Colonic mucosa (tissue), 4 donors: Measurements from ENCODE around the gene TMEM50A. TPM values are rescaled to one million over a fixed set of nuclear protein-coding genes. Genes with fewer than 3 reads are reported as not detected.

ENCODE experiments used
- DNase-seq: peaks from one replicate; pipeline ENCODE4 v3.0.0-alpha.2; 2020
- H3K27ac ChIP-seq: fragments of 200-600 bp; one replicate; pipeline ENCODE4 v1.8.0; 2021
- H3K27me3 ChIP-seq: fragments of 200-600 bp; one replicate; pipeline ENCODE4 v1.8.0; 2021
- H3K36me3 ChIP-seq: fragments of 200-600 bp; one replicate; pipeline ENCODE4 v1.8.0; 2021
- H3K4me1 ChIP-seq: fragments of 200-600 bp; one replicate; pipeline ENCODE4 v1.8.0; 2021; ENCODE audit warnings: mild to moderate bottlenecking
- H3K4me3 ChIP-seq: fragments of 200-600 bp; one replicate; pipeline ENCODE4 v1.8.0; 2021
- H3K9ac ChIP-seq, 2 donors: one replicate each; pipeline ENCODE4 v1.7.0; 2013; ENCODE audit warnings: control low read depth in 2 of 2, low read depth in 2 of 2, low read length in 2 of 2
- H3K9me3 ChIP-seq: fragments of 200-600 bp; one replicate; pipeline ENCODE4 v1.8.0; 2021
- intact Hi-C: fragments of 100-400 bp; cut with DNase I; formaldehyde crosslinking; loops from one replicate; pipeline ENCODE4 v1.14.1; 2022
- total RNA-seq, 2 donors: library from RNA; stranded (reverse); fragmentation: NEBNext Ultra II Directional in 1 of 2; extraction: Animal tissue kit (Norgen Biotek cat#: 25700) in 1 of 2; gene quantifications; one replicate each; pipeline ENCODE4 v1.2.1, GENCODE V29; 2021
- TF ChIP-seq, protein P1 (sequence below): fragments of 200-600 bp; IDR thresholded peaks from one replicate; pipeline ENCODE4 v1.8.0; 2022; ENCODE audit warnings: antibody characterized with exemption, mild to moderate bottlenecking
- donor health status: healthy.
- donor health status: DM: no; HTN: no; CAD: no.
- donor health status: DM: no; HTN: no; CAD: no.

The TMEM50A gene
- total RNA-seq, 2 donors from 2014 or later, result 113 to 126 TPM

- TF ChIP-seq, protein P1, sequence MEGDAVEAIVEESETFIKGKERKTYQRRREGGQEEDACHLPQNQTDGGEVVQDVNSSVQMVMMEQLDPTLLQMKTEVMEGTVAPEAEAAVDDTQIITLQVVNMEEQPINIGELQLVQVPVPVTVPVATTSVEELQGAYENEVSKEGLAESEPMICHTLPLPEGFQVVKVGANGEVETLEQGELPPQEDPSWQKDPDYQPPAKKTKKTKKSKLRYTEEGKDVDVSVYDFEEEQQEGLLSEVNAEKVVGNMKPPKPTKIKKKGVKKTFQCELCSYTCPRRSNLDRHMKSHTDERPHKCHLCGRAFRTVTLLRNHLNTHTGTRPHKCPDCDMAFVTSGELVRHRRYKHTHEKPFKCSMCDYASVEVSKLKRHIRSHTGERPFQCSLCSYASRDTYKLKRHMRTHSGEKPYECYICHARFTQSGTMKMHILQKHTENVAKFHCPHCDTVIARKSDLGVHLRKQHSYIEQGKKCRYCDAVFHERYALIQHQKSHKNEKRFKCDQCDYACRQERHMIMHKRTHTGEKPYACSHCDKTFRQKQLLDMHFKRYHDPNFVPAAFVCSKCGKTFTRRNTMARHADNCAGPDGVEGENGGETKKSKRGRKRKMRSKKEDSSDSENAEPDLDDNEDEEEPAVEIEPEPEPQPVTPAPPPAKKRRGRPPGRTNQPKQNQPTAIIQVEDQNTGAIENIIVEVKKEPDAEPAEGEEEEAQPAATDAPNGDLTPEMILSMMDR, result no peak
- H3K4me1 ChIP-seq, result no peaks in the 10 kb centered on the region
- H3K27ac ChIP-seq, result no peak overlapping the region
- no peak for DNase-seq
- intact Hi-C loops, result loop anchor here (10.0 kb wide), 2 partner anchors 95 to 685 kb away; no protein-coding TSS in a partner anchor
- H3K27me3 ChIP-seq, result no peaks in the 10 kb centered on the region
- H3K9me3 ChIP-seq, result no peaks in the 10 kb centered on the region
- no peak overlapping the region for H3K4me3 ChIP-seq
- no peaks in the 10 kb centered on the region for H3K36me3 ChIP-seq
- H3K9ac ChIP-seq, result no peak overlapping the region
These were observed 11.5 kb downstream of the TMEM50A start for GRCh38 chr1:25349606-25350005.

DNA sequence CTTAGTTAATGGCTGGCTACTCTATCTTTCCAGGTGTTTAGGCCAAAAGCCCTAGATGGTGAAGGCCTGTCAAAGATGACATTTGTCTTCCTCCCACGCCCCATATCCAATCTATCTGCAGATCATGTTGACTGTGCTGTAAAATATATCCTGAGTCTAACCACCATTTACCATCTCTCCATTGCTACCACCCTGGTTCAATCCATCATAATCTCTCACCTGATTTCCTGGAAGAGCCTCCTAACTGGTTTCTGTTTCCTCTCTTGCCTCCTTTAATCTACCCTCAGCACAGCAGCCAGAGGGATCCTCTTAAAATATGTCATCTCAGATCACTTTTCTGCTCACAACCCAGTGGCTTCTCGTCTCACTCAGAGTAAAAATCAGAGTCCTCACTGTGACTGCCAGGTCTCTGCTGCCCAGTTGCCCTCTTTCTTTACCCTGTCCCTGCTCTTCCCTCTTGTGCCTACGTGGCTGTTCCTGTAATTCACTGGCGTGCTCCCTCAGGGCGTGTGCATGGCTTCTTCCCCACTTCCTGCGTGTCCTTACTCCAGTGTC, 17.8 kb downstream of the TMEM50A start:
- intact Hi-C loops, result no loop called here
- Histone ChIP-seq H3K36me3 (no peaks in the 10 kb centered on the region), H3K9me3 (no peaks in the 10 kb centered on the region), H3K9ac (no peak overlapping the region), H3K27me3 (no peaks in the 10 kb centered on the region), H3K4me1 (no peaks in the 10 kb centered on the region), H3K4me3 (no peak overlapping the region), H3K27ac (no peak overlapping the region)
- TF ChIP-seq, protein P1, result no peak
- DNase-seq, result no peak

DNA sequence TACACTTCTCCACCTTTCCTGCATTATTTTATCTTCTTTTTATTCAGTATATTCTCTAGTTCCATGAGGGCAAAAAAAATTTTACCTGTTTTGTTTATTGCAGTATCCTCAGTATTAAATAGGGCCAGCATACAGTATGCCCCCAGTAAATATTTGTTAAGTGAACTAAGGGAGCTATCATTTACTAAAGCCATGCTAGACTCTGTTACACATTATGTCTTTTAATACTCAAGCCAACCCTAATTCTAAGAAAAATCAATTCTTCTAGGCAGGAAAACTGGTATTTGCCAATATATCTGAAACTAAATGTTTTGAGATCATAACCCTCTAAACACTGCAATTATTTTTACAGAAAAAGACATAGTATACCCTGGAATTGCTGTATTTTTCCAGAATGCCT, 18.3 kb downstream of the TMEM50A start:
- H3K27me3 ChIP-seq, result no peaks in the 10 kb centered on the region
- H3K4me1 ChIP-seq, result no peaks in the 10 kb centered on the region
- intact Hi-C loops, result no loop called here
- H3K9me3 ChIP-seq, result no peaks in the 10 kb centered on the region
- TF ChIP-seq, protein P1, result no peak
- H3K4me3 ChIP-seq, result no peak overlapping the region
- H3K36me3 ChIP-seq, result no peaks in the 10 kb centered on the region
- no peak overlapping the region for H3K9ac ChIP-seq
- H3K27ac ChIP-seq, result no peak overlapping the region
- no peak for DNase-seq

- intact Hi-C loops, result no loop called here
- no peak overlapping the region for H3K4me3 ChIP-seq
- H3K27ac ChIP-seq, result no peak overlapping the region
- no peak overlapping the region for H3K9ac ChIP-seq
- TF ChIP-seq, protein P1, result no peak
- no peaks in the 10 kb centered on the region for H3K36me3 ChIP-seq
- H3K9me3 ChIP-seq, result no peaks in the 10 kb centered on the region
- no peak for DNase-seq
- H3K27me3 ChIP-seq, result no peaks in the 10 kb centered on the region
- H3K4me1 ChIP-seq, result no peaks in the 10 kb centered on the region
These were observed 18.7 kb downstream of the TMEM50A start for GRCh38 chr1:25356848-25357247.

- Histone ChIP-seq H3K27ac (no peak overlapping the region), H3K27me3 (no peaks in the 10 kb centered on the region), H3K36me3 (no peaks in the 10 kb centered on the region), H3K4me1 (no peaks in the 10 kb centered on the region), H3K9ac (no peak overlapping the region), H3K4me3 (no peak overlapping the region), H3K9me3 (no peaks in the 10 kb centered on the region)
- TF ChIP-seq, protein P1, result no peak
- no peak for DNase-seq
- intact Hi-C loops, result no loop called here
These were observed 22.8 kb downstream of the TMEM50A start for GRCh38 chr1:25360596-25361581.
